Vagina (tissue), 2 donors: ENCODE results near the gene TMEM18.

Source experiments
- CTCF ChIP-seq, 3 experiments: fragments of 450-650 bp in 2 of 3; fragments of 200-600 bp in 1 of 3; sonication (generic) in 1 of 3; IDR thresholded peaks; one replicate each; pipeline ENCODE4 v1.5.1; 2017 to 2019; ENCODE audit warnings: antibody characterized with exemption in 3 of 3, mild to moderate bottlenecking in 2 of 3, moderate library complexity in 2 of 3
- POLR2A ChIP-seq, 2 donors: fragments of 450-650 bp; IDR thresholded peaks; one replicate each; pipeline ENCODE4 v1.6.1; 2017; ENCODE audit warnings: antibody characterized with exemption in 2 of 2, mild to moderate bottlenecking in 2 of 2, moderate library complexity in 2 of 2
- POLR2AphosphoS5 ChIP-seq, 2 donors: sonication (generic); formaldehyde crosslinking; IDR thresholded peaks; one replicate each; pipeline ENCODE4 v1.9.0; 2017; ENCODE audit warnings: antibody characterized with exemption in 2 of 2, mild to moderate bottlenecking in 2 of 2, low read depth in 1 of 2; ENCODE audit not compliant: insufficient read depth in 1 of 2

DNA sequence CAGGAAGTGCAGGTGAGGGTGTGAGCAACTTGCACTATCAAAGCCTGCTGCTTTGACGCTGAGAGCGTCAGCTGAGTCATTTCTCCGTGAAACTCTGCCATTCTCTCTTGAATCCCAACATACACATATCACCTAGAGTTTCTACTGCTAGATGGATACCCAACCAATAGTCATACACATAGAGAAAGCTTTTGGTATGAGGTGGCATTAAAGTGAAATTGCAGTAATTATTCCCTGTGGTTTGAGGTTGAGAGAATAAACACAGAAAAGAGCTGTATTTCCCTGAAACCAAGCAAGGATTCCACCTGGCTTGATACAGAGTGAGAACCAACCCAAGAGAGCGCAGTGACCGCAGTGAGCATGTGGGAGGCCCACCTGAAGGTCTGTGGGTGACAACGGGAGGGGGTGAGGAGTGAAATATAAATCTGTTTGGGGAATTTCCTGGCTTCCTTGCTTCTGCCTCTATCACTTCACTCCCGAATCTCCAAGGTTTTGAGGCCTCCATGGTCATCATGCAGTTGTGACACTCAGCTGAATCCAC lies 28.8 kb upstream of the TMEM18 start:
- no peak for TF ChIP-seq CTCF (IDR thresholded peaks at IDR 0.05)
- TF ChIP-seq POLR2A (IDR thresholded peaks at IDR 0.05), result no peak
- no peak for TF ChIP-seq POLR2AphosphoS5 (IDR thresholded peaks at IDR 0.05; ENCODE audit: insufficient read depth in 1 of 2, low read depth in 1 of 2)
